UCSD-AML1 (cell line): Measurements from ENCODE around the gene PRRT2.

Experiments
- DNase-seq: peaks from one replicate; lab custom pipeline; 2025; ENCODE audit not compliant: unreplicated experiment; lab: John Stamatoyannopoulos, UW

The PRRT2 gene

GRCh38 chr16:29858974-29859373 is 47.0 kb downstream of the PRRT2 start:
- no peak for DNase-seq

DNA sequence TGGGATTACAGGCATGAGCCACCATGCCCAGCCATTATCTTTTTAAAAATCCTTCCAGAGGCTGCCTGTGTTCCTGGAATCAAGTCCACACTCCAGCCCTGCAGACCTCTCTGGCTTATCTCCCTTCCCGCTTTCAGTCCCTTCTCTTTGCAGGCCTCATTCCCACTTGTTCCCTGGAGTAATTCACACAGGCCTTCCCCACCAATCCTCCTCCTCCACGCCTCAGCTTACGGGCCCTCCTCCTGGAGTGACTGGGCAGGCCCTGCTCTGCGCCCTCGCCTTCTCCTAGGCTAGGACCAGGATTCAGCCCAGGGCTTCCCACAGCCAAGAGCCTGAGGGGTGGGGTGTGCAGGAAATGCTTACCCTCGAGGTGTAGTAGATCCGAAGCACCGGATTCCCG is 48.2 kb downstream of the PRRT2 start:
- no peak for DNase-seq

DNA sequence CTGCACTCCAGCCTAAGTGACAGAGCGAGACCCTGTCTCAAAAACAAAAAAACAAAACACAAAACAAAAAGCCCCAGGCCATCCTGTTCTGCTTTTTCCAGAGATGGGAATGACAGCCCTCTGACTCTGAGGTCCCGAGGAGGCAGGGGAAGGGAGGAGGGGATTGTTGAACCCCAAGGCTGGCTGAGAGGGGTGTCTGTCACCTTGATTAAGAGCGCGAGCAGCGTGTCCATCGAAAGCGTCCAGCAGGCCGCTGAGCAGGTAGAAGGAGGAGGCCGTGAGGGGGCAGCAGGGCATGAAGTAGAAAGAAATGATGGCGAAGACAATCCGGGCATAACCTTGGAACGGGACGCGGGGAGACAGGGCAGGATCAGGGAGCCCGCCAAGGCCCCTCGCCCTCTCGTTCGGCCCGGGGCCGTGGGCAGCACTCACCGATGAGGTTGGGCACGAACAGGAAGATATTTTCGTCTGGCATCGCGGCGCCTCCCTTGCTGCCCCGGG is 50.4 kb downstream of the PRRT2 start:
- no peak for DNase-seq

- peak; percentile 92 for DNase-seq
These were observed 51.1 kb downstream of the PRRT2 start, which contains the start of gene CDIPT for GRCh38 chr16:29862884-29863668. Gene CDIPT (minus strand): TSS chr16:29863226. CDS start chr16:29862857, 369 bp downstream.

- DNase-seq = no peak
These were observed 51.6 kb downstream of the PRRT2 start for GRCh38 chr16:29863669-29863984.

- no peak for DNase-seq
These were observed 52.2 kb downstream of the PRRT2 start for GRCh38 chr16:29864205-29864604.
